HUES64 (cell line): ENCODE data around the gene DAP3.
A peak's percentile ranks its signal among the peaks of the same experiment; 100 is the strongest.
"Not testable (repeated sequence)": the region's sequence is repeated elsewhere in the genome, so short reads cannot be mapped to it uniquely, and the experiment has no call there.

Experiments
- H3K27ac ChIP-seq: 2 replicates; pipeline ENCODE4 v1.7.0; 2013; ENCODE audit warnings: low read depth, low read length, inconsistent platforms
- H3K27me3 ChIP-seq: 2 replicates; pipeline ENCODE4 v1.6.1; 2013; ENCODE audit warnings: mild to moderate bottlenecking, low read length; ENCODE audit not compliant: insufficient read depth
- H3K36me3 ChIP-seq: 2 replicates; pipeline ENCODE4 v1.6.1; 2013; ENCODE audit warnings: mild to moderate bottlenecking, low read length; ENCODE audit not compliant: insufficient read depth
- H3K4me1 ChIP-seq: 2 replicates; pipeline ENCODE4 v1.6.1; 2013; ENCODE audit warnings: mild to moderate bottlenecking, low read length, moderate library complexity; ENCODE audit not compliant: insufficient read depth
- H3K4me3 ChIP-seq: 2 replicates; pipeline ENCODE4 v1.5.1; 2013; ENCODE audit warnings: mild to moderate bottlenecking, low read length, moderate library complexity
- H3K9ac ChIP-seq: 2 replicates; pipeline ENCODE4 v1.6.1; 2013; ENCODE audit warnings: mild to moderate bottlenecking, low read depth, low read length
- H3K9me3 ChIP-seq: 2 replicates; pipeline ENCODE4 v1.6.1; 2013; ENCODE audit warnings: low read depth, low read length; ENCODE audit not compliant: insufficient read depth
- WGBS: fragments of 150-250, 120-280 bp; methylation state at CpG from one replicate; pipeline ENCODE4 v1.1.7; 2013; ENCODE audit warnings: missing lambda C conversion rate; 5-methylcytosine and 5-hydroxymethylcytosine counted together

Gene DAP3

GRCh38 chr1:155759966-155760630 lies 71.2 kb downstream of the DAP3 start:
- peak overlapping the region; percentile 34; the same call in 1 of the 2 replicates for H3K27ac ChIP-seq
- H3K4me3 ChIP-seq, result no peak overlapping the region
- H3K27me3 ChIP-seq, result no peaks in the 10 kb centered on the region
- H3K9ac ChIP-seq, result no peak overlapping the region
- 0 out of 2 replicates have a peak, but pooled peaks cover 2% of the 10 kb centered on the region for H3K4me1 ChIP-seq
- peaks cover 87% of the 10 kb centered on the region for H3K36me3 ChIP-seq
- WGBS, result 89% methylated on average over 4 of the region's 4 CpGs
- no peaks in the 10 kb centered on the region for H3K9me3 ChIP-seq

- 0 out of 2 replicates have a peak, but pooled peaks cover 2% of the 10 kb centered on the region for H3K4me1 ChIP-seq
- 100% methylated on average over 1 of the region's 2 CpGs for WGBS
- peak overlapping the region; percentile 34; the same call in 1 of the 2 replicates for H3K27ac ChIP-seq
- no peak overlapping the region for H3K4me3 ChIP-seq
- peaks cover 87% of the 10 kb centered on the region for H3K36me3 ChIP-seq
- no peaks in the 10 kb centered on the region for H3K27me3 ChIP-seq
- no peaks in the 10 kb centered on the region for H3K9me3 ChIP-seq
- H3K9ac ChIP-seq, result no peak overlapping the region
Observed at GRCh38 chr1:155760751-155761475, 72.0 kb downstream of the DAP3 start.

DNA sequence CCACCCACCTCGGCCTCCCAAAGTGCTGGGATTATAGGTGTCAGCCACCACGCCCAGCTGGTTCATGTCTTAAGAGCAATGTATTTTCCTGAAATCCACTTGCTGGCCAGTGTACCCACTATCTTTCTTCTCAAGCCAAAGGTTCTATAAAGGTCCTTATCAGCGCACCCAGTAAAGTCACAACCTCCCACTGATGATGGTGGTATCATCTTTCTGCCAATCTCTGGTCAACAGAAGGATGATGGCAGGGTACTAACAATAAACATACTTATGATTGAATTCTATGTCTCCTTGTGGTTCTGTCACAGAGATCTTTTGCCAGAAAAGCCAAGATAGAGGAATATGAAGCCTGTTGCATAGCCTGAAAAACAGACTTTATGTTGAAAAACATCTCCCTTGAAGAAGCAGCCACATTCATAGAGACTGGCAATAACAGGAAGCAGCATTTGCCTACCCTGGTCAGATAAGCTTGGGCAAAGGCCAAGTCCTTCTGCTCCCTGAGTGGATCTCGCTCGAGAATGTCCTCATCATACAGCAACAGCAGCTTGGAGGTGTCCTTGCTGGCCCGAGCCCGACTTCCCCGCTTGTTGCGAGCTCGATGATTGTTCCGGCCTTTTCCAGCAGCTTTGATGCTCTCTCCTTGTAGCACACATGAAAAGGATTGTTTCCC lies 73.0 kb downstream of the DAP3 start:
- no peak overlapping the region for H3K27ac ChIP-seq
- no peak overlapping the region for H3K4me3 ChIP-seq
- H3K9ac ChIP-seq, result no peak overlapping the region
- peaks cover 88% of the 10 kb centered on the region for H3K36me3 ChIP-seq
- H3K9me3 ChIP-seq, result no peaks in the 10 kb centered on the region
- 95% methylated on average over 11 of the region's 11 CpGs for WGBS
- 0 out of 2 replicates have a peak, but pooled peaks cover 2% of the 10 kb centered on the region for H3K4me1 ChIP-seq
- H3K27me3 ChIP-seq, result no peaks in the 10 kb centered on the region

GRCh38 chr1:155763090-155763815 lies 74.4 kb downstream of the DAP3 start:
- H3K27ac ChIP-seq, H3K9ac ChIP-seq, H3K9me3 ChIP-seq, H3K4me3 ChIP-seq, H3K4me1 ChIP-seq, H3K27me3 ChIP-seq: not testable (repeated sequence)
- WGBS, result 93% methylated on average over 5 of the region's 6 CpGs
- H3K36me3 ChIP-seq, result peaks cover 90% of the 10 kb centered on the region

DNA sequence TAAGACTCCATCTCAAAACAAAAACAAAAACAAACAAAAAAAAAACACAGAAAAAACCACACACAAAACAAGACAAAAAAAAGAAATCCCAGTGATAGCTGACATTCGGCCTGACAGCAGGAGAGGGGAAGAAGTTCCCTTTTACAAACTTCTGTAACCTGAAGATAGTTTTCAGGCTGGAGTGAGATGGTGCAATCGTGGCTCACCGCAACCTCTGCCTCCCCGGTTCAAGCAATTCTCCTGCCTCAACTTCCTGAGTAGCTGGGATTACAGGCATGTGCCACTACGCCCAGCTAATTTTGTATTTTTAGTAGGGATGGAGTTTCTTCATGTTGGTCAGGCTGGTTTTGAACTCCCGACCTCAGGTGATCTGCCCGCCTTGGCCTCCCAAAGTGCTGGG lies 75.1 kb downstream of the DAP3 start:
- not testable (repeated sequence) for H3K4me1 ChIP-seq, H3K4me3 ChIP-seq, H3K27ac ChIP-seq, H3K9me3 ChIP-seq, H3K9ac ChIP-seq, H3K27me3 ChIP-seq
- H3K36me3 ChIP-seq, result peaks cover 88% of the 10 kb centered on the region
- WGBS, result 98% methylated on average over 7 of the region's 7 CpGs

DNA sequence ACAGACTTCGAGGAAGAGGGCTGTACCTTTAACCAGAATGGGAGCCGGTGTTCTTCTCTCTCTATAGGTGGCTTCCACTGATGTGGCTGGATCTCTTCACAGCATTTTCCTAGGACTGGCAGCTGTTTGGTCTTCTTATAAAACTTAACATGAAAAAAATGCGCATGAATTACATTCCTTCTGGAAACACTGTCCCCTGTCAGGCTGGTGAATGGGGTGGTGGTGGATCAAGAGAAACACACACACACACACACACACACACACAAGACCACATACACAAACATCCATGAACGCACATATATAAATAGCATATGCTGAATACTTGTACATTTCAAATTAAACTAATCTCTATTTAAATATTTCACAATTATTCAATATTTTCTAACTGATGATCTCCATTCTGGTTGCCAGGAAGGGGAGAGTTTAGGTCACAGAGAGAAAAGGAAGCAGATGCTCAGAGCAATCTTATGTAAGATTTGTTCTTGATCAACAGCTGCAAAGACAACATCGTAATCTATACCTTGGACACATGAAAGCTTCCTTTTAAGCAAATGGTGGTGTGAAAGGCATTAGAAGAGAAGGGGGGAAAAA lies 78.6 kb downstream of the DAP3 start:
- H3K4me1 ChIP-seq, H3K9ac ChIP-seq, H3K27ac ChIP-seq, H3K27me3 ChIP-seq, H3K9me3 ChIP-seq, H3K4me3 ChIP-seq: not testable (repeated sequence)
- peaks cover 92% of the 10 kb centered on the region for H3K36me3 ChIP-seq
- 100% methylated on average over 2 of the region's 5 CpGs for WGBS

DNA sequence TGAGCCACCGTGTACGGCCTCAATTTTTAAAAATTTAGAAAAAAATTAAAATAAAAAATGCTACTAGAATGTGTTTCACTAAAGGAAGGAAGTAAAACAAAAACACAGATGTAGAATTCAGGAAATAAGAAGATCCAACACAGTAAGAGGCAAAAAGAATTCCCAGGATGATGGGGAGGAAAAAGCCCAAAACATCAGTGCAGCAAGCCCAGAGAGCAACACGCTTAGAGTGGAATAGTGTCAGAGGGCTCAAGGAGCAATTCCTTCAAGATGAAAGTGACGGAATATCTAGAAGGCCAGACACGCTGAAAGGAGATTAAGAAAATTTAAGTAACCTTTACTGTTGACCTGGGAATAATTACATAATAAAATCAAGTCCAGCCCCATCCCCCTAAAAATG lies 80.4 kb downstream of the DAP3 start:
- H3K9ac ChIP-seq, result no peak overlapping the region
- no peak overlapping the region for H3K27ac ChIP-seq
- WGBS, result 93% methylated on average over 3 of the region's 5 CpGs
- no peaks in the 10 kb centered on the region for H3K9me3 ChIP-seq
- peaks cover 94% of the 10 kb centered on the region for H3K36me3 ChIP-seq
- no peaks in the 10 kb centered on the region for H3K27me3 ChIP-seq
- no peaks in the 10 kb centered on the region for H3K4me1 ChIP-seq
- H3K4me3 ChIP-seq, result no peak overlapping the region

DNA sequence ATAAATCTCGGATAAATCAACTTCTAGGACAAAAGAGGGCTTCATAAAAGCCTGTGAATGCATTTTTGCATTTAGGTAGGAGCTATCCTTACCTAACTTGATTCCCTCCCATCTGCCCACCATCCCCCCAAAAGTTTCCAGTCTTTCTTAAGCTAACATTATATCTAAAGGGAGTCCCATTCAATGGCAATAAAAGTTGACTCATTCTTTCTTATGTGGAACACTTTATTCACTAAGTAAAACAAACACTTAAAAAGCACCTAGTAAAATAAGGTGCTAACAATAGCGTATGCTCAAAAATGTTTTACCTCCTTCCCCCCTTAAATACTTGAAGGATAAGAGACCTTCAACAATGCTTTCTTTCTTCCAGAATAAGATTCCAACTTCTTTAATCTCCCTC lies 84.3 kb downstream of the DAP3 start:
- Histone ChIP-seq H3K9me3 (no peaks in the 10 kb centered on the region), H3K4me3 (no peak overlapping the region), H3K27ac (no peak overlapping the region), H3K36me3 (peaks cover 93% of the 10 kb centered on the region), H3K9ac (no peak overlapping the region), H3K4me1 (no peaks in the 10 kb centered on the region), H3K27me3 (no peaks in the 10 kb centered on the region)
- WGBS, result 96% methylated on average over 2 of the region's 2 CpGs

- Histone ChIP-seq H3K4me3 (no peak overlapping the region), H3K4me1 (no peaks in the 10 kb centered on the region), H3K9ac (no peak overlapping the region), H3K9me3 (no peaks in the 10 kb centered on the region), H3K27me3 (no peaks in the 10 kb centered on the region), H3K36me3 (peaks cover 78% of the 10 kb centered on the region), H3K27ac (no peak overlapping the region)
- 96% methylated on average over 4 of the region's 4 CpGs for WGBS
Observed at GRCh38 chr1:155776414-155776813, 87.5 kb downstream of the DAP3 start.

GRCh38 chr1:155777582-155777981 lies 88.7 kb downstream of the DAP3 start:
- Histone ChIP-seq H3K27me3 (no peaks in the 10 kb centered on the region), H3K9me3 (no peaks in the 10 kb centered on the region), H3K36me3 (peaks cover 73% of the 10 kb centered on the region), H3K4me1 (no peaks in the 10 kb centered on the region), H3K27ac (no peak overlapping the region), H3K9ac (no peak overlapping the region), H3K4me3 (no peak overlapping the region)
- WGBS, result 90% methylated on average over 3 of the region's 3 CpGs
